Urinary bladder (tissue), 4 donors: ENCODE data around the gene TAF15. TPM values are rescaled to one million over a fixed set of nuclear protein-coding genes. Genes with fewer than 3 reads are reported as not detected.
A peak's percentile ranks its signal among the peaks of the same experiment; 100 is the strongest.

Source experiments
- DNase-seq: peaks from one replicate; pipeline ENCODE4 v3.0.0-alpha.2; 2015; ENCODE audit errors: extremely low spot score
- H3K27ac ChIP-seq: one replicate; pipeline ENCODE4 v1.5.1; 2013; ENCODE audit warnings: low read depth, mild to moderate bottlenecking, moderate library complexity
- H3K36me3 ChIP-seq: one replicate; pipeline ENCODE4 v1.6.1; 2013; ENCODE audit warnings: mild to moderate bottlenecking, moderate library complexity; ENCODE audit not compliant: insufficient read depth
- H3K4me1 ChIP-seq: one replicate; pipeline ENCODE4 v1.6.1; 2013; ENCODE audit warnings: mild to moderate bottlenecking, moderate library complexity; ENCODE audit not compliant: insufficient read depth
- H3K4me3 ChIP-seq: one replicate; pipeline ENCODE4 v1.5.1; 2013; ENCODE audit warnings: low read depth, low read length
- WGBS: extraction: QIAGEN DNeasy Blood & Tissue Kit; methylation state at CpG from one replicate; pipeline ENCODE4 v1.1.7; 2013; 5-methylcytosine and 5-hydroxymethylcytosine counted together
- polyA plus RNA-seq: library from polyadenylated mRNA; stranded (reverse); fragments of 200-250 nt; gene quantifications from one replicate; pipeline ENCODE4 v1.2.3, GENCODE V29; 2013
- total RNA-seq: library from RNA; depleted of rRNA; stranded (reverse); fragments of >200 nt; gene quantifications from one replicate; pipeline ENCODE4 v1.2.3, GENCODE V29; 2014
- donor health status: healthy with polysubstance abuse.
- donor health status: healthy.

The TAF15 gene
- total and polyA plus RNA-seq, 2 donors = 129 to 134 TPM

DNA sequence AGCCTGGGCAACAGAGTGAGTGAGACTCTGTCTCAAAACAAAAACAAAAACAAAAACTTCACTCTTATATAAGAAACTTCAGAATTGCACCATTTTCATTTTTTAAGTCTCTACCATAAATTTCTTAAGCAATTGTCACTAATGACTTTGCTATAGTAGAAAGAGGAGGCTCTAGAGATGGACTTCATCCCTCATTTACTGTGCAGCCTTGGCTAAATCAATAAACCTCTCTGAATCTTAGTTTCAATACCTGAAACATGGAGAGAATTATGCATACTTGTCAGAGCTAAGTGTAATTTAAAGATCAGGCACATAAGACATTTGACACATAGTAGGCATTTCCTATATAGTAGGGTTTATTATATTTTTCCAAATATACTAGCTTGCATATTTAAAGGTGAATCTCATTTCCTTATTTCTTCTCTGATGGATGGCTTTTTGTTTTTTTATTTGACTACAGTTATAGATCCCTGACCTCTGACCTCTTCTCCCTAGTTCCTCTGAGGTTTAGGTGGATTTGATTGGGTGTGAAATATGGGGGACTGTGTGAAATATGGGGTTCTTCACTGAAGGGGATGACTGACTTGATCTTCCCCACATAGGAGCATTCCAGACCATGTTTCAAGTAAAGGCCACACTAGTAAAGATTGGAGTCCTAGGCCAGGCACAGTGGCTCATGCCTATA, 68.2 kb downstream of the TAF15 start:
- Histone ChIP-seq H3K36me3 (no peaks in the 10 kb centered on the region), H3K4me1 (no peaks in the 10 kb centered on the region), H3K4me3 (no peak overlapping the region), H3K27ac (no peak overlapping the region)
- no peak for DNase-seq

DNA sequence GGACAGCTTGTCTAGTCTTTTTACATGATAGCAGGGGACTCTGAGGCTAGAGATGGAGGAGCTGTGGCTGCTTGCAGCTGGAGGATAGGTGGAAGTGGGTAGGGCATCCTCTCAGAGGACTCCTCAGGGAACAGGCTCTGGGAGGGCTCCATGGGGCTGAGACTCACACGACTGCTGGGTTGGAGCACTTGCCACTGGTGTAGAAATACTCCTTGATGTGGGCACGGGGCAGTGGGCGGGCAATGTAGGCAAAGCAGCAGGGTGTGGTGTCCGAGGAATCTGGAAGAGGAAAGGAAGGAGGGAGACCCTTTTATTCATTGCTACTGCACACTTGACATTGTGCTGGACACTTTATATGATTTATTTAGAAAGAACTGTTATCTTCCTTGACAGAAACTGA, 69.1 kb downstream of the TAF15 start:
- H3K27ac ChIP-seq = no peak overlapping the region
- H3K4me1 ChIP-seq = no peaks in the 10 kb centered on the region
- no peak overlapping the region for H3K4me3 ChIP-seq
- 74% methylated on average over 4 of the region's 4 CpGs for WGBS
- no peaks in the 10 kb centered on the region for H3K36me3 ChIP-seq
- DNase-seq = no peak

DNA sequence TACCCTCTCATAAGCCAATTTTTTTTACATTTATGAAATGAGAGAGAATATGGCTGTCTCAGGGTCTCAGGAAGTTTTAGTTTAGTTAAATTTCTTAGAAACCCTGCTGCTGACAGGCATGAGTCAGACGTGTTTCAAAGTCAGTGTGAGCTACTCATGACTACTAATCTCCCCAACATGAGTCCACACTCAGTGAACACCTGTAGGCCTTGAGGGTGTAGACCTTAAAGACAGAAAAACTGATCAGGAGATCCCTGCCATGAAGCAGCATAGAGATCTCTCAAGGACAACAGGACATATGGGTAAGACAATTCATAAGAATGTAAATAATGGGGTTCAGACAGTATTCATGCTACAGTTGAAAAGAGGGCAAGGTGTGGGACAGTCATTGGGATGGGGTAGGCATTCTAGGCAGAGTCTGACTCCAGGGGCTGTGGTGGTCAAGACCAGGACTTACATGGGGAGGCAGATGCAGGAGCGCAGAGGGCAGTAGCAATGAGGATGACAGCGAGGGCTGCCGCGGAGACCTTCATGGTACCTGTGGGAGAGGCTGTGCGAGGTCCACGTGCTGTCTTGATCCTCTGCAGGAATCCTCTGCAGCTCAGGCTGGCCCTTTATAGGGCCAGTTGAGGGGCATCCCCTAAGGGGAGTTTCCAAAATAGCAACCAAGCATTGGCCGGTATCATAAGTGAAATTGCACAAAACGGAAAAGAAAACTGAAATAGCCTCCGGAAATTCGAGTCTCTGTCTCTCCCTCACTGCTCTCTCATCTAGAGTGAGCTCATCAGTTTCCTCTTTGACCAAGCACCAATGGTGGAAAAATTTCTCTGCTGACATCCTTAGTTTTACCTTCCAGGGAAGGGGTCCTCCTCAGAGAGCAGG, 70.7 kb downstream of the TAF15 start, which contains the start of gene CCL5:
Gene CCL5 (minus strand): TSS at position 588 of the 882 bp plus-strand sequence.
- WGBS = 69% methylated on average over 11 of the region's 11 CpGs
- no peak for DNase-seq
- Histone ChIP-seq H3K27ac (no peak within 1 kb of the TSS), H3K4me1 (no peaks in the 10 kb centered on the region), H3K36me3 (no peaks in the 10 kb centered on the region), H3K4me3 (peak within 1 kb of the TSS; percentile 16)

GRCh38 chr17:35889241-35889640, 80.0 kb downstream of the TAF15 start:
- WGBS = 76% methylated on average over 2 of the region's 2 CpGs
- H3K4me1 ChIP-seq = peaks cover 1% of the 10 kb centered on the region
- H3K27ac ChIP-seq = no peak overlapping the region
- no peak overlapping the region for H3K4me3 ChIP-seq
- H3K36me3 ChIP-seq = no peaks in the 10 kb centered on the region
- DNase-seq = no peak

DNA sequence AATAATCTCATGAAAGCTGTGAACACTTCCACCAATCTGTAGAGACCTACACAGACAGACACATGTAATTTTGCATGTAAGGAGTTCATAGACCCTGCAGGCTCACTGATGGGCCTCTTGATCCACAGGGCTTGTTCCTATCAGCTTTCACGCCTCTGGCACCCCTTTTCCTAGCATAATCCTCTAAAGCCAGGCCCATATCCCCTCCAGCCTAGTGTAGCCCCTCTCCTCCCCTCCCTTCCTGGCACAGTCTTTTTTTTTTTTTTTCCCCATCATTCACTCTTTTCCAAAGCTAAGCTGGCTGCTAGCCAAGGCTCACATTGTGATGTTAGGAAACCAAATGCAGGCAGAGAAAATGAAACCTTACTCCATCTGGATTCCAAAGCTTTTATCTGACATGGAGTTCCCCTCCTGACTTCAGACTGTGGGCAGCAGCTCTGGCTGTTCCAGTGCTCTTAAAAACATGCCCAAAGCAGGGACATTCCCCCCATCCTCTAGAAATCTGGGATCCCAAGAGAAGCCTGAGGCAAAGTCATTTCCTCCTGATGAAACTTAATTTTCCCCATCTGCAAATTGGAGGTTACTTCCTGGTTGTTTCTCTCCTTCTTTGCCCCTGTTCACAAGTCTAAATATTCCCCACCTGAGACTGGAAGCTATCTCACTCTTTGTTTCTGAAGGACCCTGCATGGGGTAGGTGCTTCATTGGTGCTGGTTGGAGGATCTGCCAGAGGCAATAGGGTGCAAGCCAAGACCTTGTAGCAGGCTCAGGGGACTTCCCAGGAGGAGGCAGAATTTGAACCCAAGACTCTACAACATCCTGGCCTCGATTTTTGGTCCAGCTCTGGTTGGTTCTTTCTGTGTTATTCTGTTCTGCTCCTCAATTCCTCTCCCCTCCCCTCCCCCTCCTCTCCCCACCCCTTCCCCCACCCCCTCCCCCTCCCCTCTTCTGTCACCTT, 80.8 kb downstream of the TAF15 start:
- Histone ChIP-seq H3K4me3 (no peak overlapping the region), H3K4me1 (peaks cover 1% of the 10 kb centered on the region), H3K36me3 (no peaks in the 10 kb centered on the region), H3K27ac (no peak overlapping the region)
- WGBS = 84% methylated on average over 2 of the region's 2 CpGs
- DNase-seq = peak; percentile 15

GRCh38 chr17:35890774-35891155, 81.5 kb downstream of the TAF15 start:
- H3K4me3 ChIP-seq = no peak overlapping the region
- DNase-seq = no peak

DNA sequence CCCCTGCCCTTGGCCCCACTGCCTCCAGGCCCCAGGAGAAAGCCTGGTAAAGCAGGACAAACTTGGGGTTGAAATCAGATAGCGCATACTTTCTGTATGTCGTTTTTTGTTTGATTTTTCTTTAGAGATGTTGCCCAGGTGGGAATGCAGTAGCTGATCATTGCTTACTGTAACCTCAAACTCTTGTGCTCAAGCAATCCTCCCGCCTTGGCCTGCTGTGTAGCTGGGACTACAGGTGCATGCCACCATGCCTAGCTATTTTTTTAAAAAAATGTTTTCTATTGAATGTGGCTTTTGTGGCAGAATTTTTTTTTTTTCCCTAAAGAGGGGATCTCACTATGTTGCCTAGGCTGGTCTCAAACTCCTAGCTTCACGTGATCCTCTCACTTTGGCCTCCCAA, 82.0 kb downstream of the TAF15 start:
- no peak for DNase-seq
- H3K36me3 ChIP-seq = no peaks in the 10 kb centered on the region
- no peak overlapping the region for H3K27ac ChIP-seq
- peaks cover 1% of the 10 kb centered on the region for H3K4me1 ChIP-seq
- no peak overlapping the region for H3K4me3 ChIP-seq
- WGBS = 81% methylated on average over 4 of the region's 4 CpGs

More at GRCh38 chr17:35890774-35891155, 81.5 kb downstream of the TAF15 start:
- Histone ChIP-seq H3K36me3 (no peaks in the 10 kb centered on the region), H3K4me1 (peaks cover 1% of the 10 kb centered on the region), H3K27ac (no peak overlapping the region)
- WGBS = 43% methylated on average over 4 of the region's 4 CpGs

GRCh38 chr17:35892091-35893035, 83.1 kb downstream of the TAF15 start:
- peaks cover 1% of the 10 kb centered on the region for H3K4me1 ChIP-seq
- DNase-seq = no peak
- H3K36me3 ChIP-seq = no peaks in the 10 kb centered on the region
- no peak overlapping the region for H3K4me3 ChIP-seq
- 53% methylated on average over 6 of the region's 6 CpGs for WGBS
- no peak overlapping the region for H3K27ac ChIP-seq

GRCh38 chr17:35893751-35894150, 84.5 kb downstream of the TAF15 start:
- Histone ChIP-seq H3K36me3 (no peaks in the 10 kb centered on the region), H3K4me3 (no peak overlapping the region), H3K27ac (no peak overlapping the region), H3K4me1 (peaks cover 1% of the 10 kb centered on the region)
- no peak for DNase-seq
- whole genome bisulfite sequencing = 93% methylated on average over 4 of the region's 4 CpGs

- H3K36me3 ChIP-seq = no peaks in the 10 kb centered on the region
- no peak for DNase-seq
- 92% methylated on average over 7 of the region's 7 CpGs for WGBS
- peaks cover 1% of the 10 kb centered on the region for H3K4me1 ChIP-seq
- H3K27ac ChIP-seq = no peak overlapping the region
- H3K4me3 ChIP-seq = no peak overlapping the region
Observed at GRCh38 chr17:35894206-35894605, 84.9 kb downstream of the TAF15 start.

GRCh38 chr17:35895636-35896587, 86.6 kb downstream of the TAF15 start:
- H3K27ac ChIP-seq = no peak overlapping the region
- no peak overlapping the region for H3K4me3 ChIP-seq
- H3K36me3 ChIP-seq = no peaks in the 10 kb centered on the region
- DNase-seq = no peak
- 77% methylated on average over 14 of the region's 14 CpGs for WGBS
- H3K4me1 ChIP-seq = no peaks in the 10 kb centered on the region
